ENCODE data around the gene PPDPF. TPM values are rescaled to one million over a fixed set of nuclear protein-coding genes. Genes with fewer than 3 reads are reported as not detected.

Gene PPDPF
- polyA plus RNA-seq, 2 of the 4 experiments (the other 2 are of a cell fraction): 7.7 to 217 TPM

GRCh38 chr20:63564036-63564810, 43.7 kb downstream of the PPDPF start:
- H3K27ac ChIP-seq: no peak overlapping the region
- DNase-seq (ENCODE audit: low read depth in 1 of 2, low spot score in 1 of 2) (no peak), ATAC-seq (no peak), FAIRE-seq (no peak)
- no peaks in the 10 kb centered on the region for H3K4me1 ChIP-seq
- H3K9me3 ChIP-seq: no peaks in the 10 kb centered on the region
- no peak overlapping the region for H3K4me2 ChIP-seq
- ChIA-PET POLR2A (no interaction called here), CTCF (interaction anchor here (0.9 to 7.6 kb wide), 5 partner anchors 9 to 410 kb away, joined by 3 to 49 read pairs (median 3); partner anchors contain the start of gene PTK6)
- H3K4me3 ChIP-seq: no peak overlapping the region
- TF ChIP-seq FOSB (CRISPR knock-in tag; IDR thresholded peaks at IDR 0.05) (no peak), JUN (IDR thresholded peaks at IDR 0.05) (no peak), ESRRA (IDR thresholded peaks at IDR 0.05; ENCODE audit: borderline replicate concordance, low read length) (no peak), CEBPB (IDR thresholded peaks at IDR 0.05) (no peak), RAD21 (conservative IDR thresholded peaks at IDR 0.05 in 1 of 2, IDR thresholded peaks at IDR 0.05 in 1 of 2) (no peak), NPAS2 (CRISPR knock-in tag; IDR thresholded peaks at IDR 0.05; ENCODE audit: borderline replicate concordance) (no peak), NFE2L2 (conservative IDR thresholded peaks at IDR 0.05; ENCODE audit: low read length) (no peak), EHMT2 (IDR thresholded peaks at IDR 0.05; ENCODE audit: low read depth) (no peak), SMC3 (IDR thresholded peaks at IDR 0.05) (no peak), JUNB (IDR thresholded peaks at IDR 0.05) (no peak), TFCP2L1 (CRISPR knock-in tag; IDR thresholded peaks at IDR 0.05) (no peak), FOXS1 (CRISPR knock-in tag; IDR thresholded peaks at IDR 0.05) (no peak), CHD4 (IDR thresholded peaks at IDR 0.05; ENCODE audit: borderline replicate concordance) (no peak), CBX2 (IDR thresholded peaks at IDR 0.05; ENCODE audit: borderline replicate concordance, low read depth) (no peak)
- TF ChIP-seq, protein P1, sequence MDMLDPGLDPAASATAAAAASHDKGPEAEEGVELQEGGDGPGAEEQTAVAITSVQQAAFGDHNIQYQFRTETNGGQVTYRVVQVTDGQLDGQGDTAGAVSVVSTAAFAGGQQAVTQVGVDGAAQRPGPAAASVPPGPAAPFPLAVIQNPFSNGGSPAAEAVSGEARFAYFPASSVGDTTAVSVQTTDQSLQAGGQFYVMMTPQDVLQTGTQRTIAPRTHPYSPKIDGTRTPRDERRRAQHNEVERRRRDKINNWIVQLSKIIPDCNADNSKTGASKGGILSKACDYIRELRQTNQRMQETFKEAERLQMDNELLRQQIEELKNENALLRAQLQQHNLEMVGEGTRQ (IDR thresholded peaks at IDR 0.05): no peak
- TF ChIP-seq, protein P2, sequence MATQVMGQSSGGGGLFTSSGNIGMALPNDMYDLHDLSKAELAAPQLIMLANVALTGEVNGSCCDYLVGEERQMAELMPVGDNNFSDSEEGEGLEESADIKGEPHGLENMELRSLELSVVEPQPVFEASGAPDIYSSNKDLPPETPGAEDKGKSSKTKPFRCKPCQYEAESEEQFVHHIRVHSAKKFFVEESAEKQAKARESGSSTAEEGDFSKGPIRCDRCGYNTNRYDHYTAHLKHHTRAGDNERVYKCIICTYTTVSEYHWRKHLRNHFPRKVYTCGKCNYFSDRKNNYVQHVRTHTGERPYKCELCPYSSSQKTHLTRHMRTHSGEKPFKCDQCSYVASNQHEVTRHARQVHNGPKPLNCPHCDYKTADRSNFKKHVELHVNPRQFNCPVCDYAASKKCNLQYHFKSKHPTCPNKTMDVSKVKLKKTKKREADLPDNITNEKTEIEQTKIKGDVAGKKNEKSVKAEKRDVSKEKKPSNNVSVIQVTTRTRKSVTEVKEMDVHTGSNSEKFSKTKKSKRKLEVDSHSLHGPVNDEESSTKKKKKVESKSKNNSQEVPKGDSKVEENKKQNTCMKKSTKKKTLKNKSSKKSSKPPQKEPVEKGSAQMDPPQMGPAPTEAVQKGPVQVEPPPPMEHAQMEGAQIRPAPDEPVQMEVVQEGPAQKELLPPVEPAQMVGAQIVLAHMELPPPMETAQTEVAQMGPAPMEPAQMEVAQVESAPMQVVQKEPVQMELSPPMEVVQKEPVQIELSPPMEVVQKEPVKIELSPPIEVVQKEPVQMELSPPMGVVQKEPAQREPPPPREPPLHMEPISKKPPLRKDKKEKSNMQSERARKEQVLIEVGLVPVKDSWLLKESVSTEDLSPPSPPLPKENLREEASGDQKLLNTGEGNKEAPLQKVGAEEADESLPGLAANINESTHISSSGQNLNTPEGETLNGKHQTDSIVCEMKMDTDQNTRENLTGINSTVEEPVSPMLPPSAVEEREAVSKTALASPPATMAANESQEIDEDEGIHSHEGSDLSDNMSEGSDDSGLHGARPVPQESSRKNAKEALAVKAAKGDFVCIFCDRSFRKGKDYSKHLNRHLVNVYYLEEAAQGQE (IDR thresholded peaks at IDR 0.05): no peak
- TF ChIP-seq, protein P3, sequence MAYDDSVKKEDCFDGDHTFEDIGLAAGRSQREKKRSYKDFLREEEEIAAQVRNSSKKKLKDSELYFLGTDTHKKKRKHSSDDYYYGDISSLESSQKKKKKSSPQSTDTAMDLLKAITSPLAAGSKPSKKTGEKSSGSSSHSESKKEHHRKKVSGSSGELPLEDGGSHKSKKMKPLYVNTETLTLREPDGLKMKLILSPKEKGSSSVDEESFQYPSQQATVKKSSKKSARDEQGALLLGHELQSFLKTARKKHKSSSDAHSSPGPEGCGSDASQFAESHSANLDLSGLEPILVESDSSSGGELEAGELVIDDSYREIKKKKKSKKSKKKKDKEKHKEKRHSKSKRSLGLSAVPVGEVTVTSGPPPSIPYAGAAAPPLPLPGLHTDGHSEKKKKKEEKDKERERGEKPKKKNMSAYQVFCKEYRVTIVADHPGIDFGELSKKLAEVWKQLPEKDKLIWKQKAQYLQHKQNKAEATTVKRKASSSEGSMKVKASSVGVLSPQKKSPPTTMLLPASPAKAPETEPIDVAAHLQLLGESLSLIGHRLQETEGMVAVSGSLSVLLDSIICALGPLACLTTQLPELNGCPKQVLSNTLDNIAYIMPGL (CRISPR knock-in tag; IDR thresholded peaks at IDR 0.05; ENCODE audit: borderline replicate concordance): no peak
- TF ChIP-seq, protein P4, sequence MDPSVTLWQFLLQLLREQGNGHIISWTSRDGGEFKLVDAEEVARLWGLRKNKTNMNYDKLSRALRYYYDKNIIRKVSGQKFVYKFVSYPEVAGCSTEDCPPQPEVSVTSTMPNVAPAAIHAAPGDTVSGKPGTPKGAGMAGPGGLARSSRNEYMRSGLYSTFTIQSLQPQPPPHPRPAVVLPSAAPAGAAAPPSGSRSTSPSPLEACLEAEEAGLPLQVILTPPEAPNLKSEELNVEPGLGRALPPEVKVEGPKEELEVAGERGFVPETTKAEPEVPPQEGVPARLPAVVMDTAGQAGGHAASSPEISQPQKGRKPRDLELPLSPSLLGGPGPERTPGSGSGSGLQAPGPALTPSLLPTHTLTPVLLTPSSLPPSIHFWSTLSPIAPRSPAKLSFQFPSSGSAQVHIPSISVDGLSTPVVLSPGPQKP (IDR thresholded peaks at IDR 0.05; ENCODE audit: low read depth, low read length): no peak
- WGBS (ENCODE audit: missing lambda C conversion rate): 92% methylated on average over 42 of the region's 62 CpGs

All from A549 (cell line).